Activated T-helper 17 cell treated with anti-CD3 and anti-CD28 coated beads, Interleukin-2, amount 50 U/mL, for 72 hours (primary cell): ENCODE data around the gene CAMK2B. TPM values are rescaled to one million over a fixed set of nuclear protein-coding genes. Genes with fewer than 3 reads are reported as not detected.
"Not testable (repeated sequence)": the region's sequence is repeated elsewhere in the genome, so short reads cannot be mapped to it uniquely, and the experiment has no call there.

ENCODE experiments used
- ATAC-seq: fragments of 150-1000 bp; cut with Tn5 transposase; replicated peaks from 2 replicates; pipeline ENCODE4 v1.10.0; 2021; ENCODE audit warnings: mild to moderate bottlenecking, moderate library complexity
- H3K27ac Mint-ChIP-seq: one replicate; pipeline ENCODE4 v1.8.0; 2022; ENCODE audit warnings: mixed read lengths
- H3K27me3 Mint-ChIP-seq: one replicate; pipeline ENCODE4 v1.8.0; 2022; ENCODE audit warnings: mixed read lengths
- H3K36me3 Mint-ChIP-seq: one replicate; pipeline ENCODE4 v1.8.0; 2022; ENCODE audit warnings: low read depth, mild to moderate bottlenecking, mixed read lengths
- H3K4me1 Mint-ChIP-seq: one replicate; pipeline ENCODE4 v1.8.0; 2022; ENCODE audit warnings: mixed read lengths
- H3K4me3 Mint-ChIP-seq: one replicate; pipeline ENCODE4 v1.8.0; 2022; ENCODE audit warnings: mild to moderate bottlenecking, mixed read lengths
- H3K9me3 Mint-ChIP-seq: one replicate; pipeline ENCODE4 v1.8.0; 2022; ENCODE audit warnings: mixed read lengths
- total RNA-seq, 2 donors: library from RNA; stranded (reverse); gene quantifications; one replicate each; pipeline ENCODE4 v1.2.3, GENCODE V29; 2022

CAMK2B gene
- total RNA-seq, 2 donors from 2014 or later = 1.0 to 1.7 TPM

GRCh38 chr7:44185729-44186128 lies 139.7 kb downstream of the CAMK2B start:
- Mint-ChIP-seq H3K36me3 (no peaks in the 10 kb centered on the region), H3K27me3 (no peaks in the 10 kb centered on the region)
- ATAC-seq = no peak

DNA sequence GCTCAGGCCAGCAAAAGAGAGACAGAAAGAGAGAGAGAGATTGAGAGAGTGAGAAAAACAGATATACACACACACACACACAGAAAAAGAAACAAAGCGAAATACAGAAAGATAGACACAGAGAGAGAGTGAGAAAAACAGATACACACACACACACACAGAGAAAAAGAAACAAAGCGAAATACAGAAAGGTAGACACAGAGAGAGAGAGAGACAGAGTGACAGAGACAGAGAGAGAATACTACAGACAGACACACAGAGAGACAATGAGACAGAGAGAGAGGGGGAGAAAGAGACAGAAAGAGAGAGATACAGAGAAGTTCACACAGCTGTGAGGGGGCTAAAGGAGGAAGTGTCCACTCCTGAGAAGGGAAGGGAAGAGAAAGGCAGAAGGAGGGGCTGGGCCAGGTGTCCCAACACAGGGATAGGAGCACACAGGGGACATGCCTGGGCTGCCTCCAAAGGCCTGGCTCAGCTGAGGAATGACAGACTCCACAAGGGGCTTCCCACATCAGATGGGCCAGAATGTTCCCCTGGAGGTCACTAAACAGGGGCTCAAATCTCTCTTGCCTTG lies 140.4 kb downstream of the CAMK2B start:
- ATAC-seq = no peak
- Mint-ChIP-seq H3K9me3 (no peaks in the 10 kb centered on the region), H3K27ac (no peak overlapping the region), H3K4me3 (no peak overlapping the region), H3K36me3 (no peaks in the 10 kb centered on the region), H3K4me1 (no peaks in the 10 kb centered on the region), H3K27me3 (no peaks in the 10 kb centered on the region)

More at GRCh38 chr7:44185729-44186128, 139.7 kb downstream of the CAMK2B start:
- Mint-ChIP-seq H3K27ac (no peak overlapping the region), H3K4me1 (no peaks in the 10 kb centered on the region), H3K9me3 (no peaks in the 10 kb centered on the region), H3K4me3 (no peak overlapping the region)

GRCh38 chr7:44184206-44184872 lies 141.1 kb downstream of the CAMK2B start:
- Mint-ChIP-seq H3K9me3 (no peaks in the 10 kb centered on the region), H3K4me1 (no peaks in the 10 kb centered on the region)

DNA sequence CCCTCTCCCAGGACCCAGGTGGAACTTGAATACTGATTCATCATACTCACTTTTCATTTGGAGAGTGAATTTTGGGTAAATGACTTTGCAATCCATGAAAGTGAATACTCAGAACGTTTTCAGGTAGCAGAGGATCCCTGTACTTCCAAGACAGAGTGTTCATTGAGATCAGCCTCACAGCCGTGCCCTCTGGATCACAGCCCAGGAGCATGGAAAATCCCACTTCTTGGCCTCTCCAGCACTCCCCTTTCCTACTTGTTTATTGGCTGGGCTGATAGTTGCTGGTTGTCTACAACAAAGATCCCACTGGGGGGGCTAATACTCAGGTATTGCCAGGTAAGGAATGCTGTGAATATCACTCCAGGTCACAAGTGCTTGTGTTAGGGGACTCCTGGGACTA lies 142.0 kb downstream of the CAMK2B start:
- H3K36me3 Mint-ChIP-seq = no peaks in the 10 kb centered on the region
- H3K4me1 Mint-ChIP-seq = no peaks in the 10 kb centered on the region
- no peak for ATAC-seq
- no peak overlapping the region for H3K4me3 Mint-ChIP-seq
- H3K27me3 Mint-ChIP-seq = peaks cover 3% of the 10 kb centered on the region
- H3K27ac Mint-ChIP-seq = no peak overlapping the region
- no peaks in the 10 kb centered on the region for H3K9me3 Mint-ChIP-seq

More at GRCh38 chr7:44184206-44184872, 141.1 kb downstream of the CAMK2B start:
- H3K4me3 Mint-ChIP-seq = no peak overlapping the region
- peak; percentile 38 for ATAC-seq
- no peak overlapping the region for H3K27ac Mint-ChIP-seq
- H3K36me3 Mint-ChIP-seq = no peaks in the 10 kb centered on the region
- H3K27me3 Mint-ChIP-seq = peaks cover under 1% of the 10 kb centered on the region

- ATAC-seq = no peak
- no peak overlapping the region for H3K27ac Mint-ChIP-seq
- H3K27me3 Mint-ChIP-seq = peaks cover 7% of the 10 kb centered on the region
- H3K9me3 Mint-ChIP-seq = no peaks in the 10 kb centered on the region
- no peaks in the 10 kb centered on the region for H3K36me3 Mint-ChIP-seq
- no peak overlapping the region for H3K4me3 Mint-ChIP-seq
- no peaks in the 10 kb centered on the region for H3K4me1 Mint-ChIP-seq
These were observed 142.6 kb downstream of the CAMK2B start for GRCh38 chr7:44182827-44183226.

- no peak for ATAC-seq
- Mint-ChIP-seq H3K4me1 (no peaks in the 10 kb centered on the region), H3K9me3 (no peaks in the 10 kb centered on the region), H3K27ac (no peak overlapping the region), H3K4me3 (no peak overlapping the region), H3K27me3 (peaks cover 10% of the 10 kb centered on the region), H3K36me3 (no peaks in the 10 kb centered on the region)
These were observed 144.8 kb downstream of the CAMK2B start for GRCh38 chr7:44180631-44181030.

- H3K36me3 Mint-ChIP-seq = no peaks in the 10 kb centered on the region
- no peaks in the 10 kb centered on the region for H3K9me3 Mint-ChIP-seq
- peaks cover 19% of the 10 kb centered on the region for H3K27me3 Mint-ChIP-seq
- no peaks in the 10 kb centered on the region for H3K4me1 Mint-ChIP-seq
- no peak overlapping the region for H3K27ac Mint-ChIP-seq
- no peak overlapping the region for H3K4me3 Mint-ChIP-seq
- no peak for ATAC-seq
These were observed 147.7 kb downstream of the CAMK2B start for GRCh38 chr7:44177570-44178131.

DNA sequence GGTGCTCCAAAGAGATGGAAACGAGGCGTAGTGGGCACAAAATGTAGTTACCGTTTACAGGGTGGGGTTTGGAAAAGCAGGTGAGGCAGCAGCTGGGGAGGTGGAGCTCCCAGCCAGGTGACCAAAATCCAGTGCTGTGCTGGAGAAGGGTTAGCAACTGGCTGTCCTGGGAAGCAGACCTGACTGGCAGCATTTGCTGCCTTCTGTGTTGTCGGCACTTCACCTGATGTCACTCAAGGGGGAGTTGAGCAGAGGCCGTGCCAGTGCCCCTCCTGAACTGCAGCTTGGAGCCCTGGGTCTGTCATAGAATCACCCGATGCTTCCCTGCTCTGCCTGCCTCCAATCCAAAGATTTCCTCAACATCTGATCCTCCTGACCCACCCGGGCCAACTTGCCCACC lies 148.9 kb downstream of the CAMK2B start:
- Mint-ChIP-seq H3K4me1 (no peaks in the 10 kb centered on the region), H3K27ac (no peak overlapping the region), H3K27me3 (peaks cover 19% of the 10 kb centered on the region), H3K36me3 (no peaks in the 10 kb centered on the region), H3K4me3 (no peak overlapping the region), H3K9me3 (no peaks in the 10 kb centered on the region)
- ATAC-seq = no peak

DNA sequence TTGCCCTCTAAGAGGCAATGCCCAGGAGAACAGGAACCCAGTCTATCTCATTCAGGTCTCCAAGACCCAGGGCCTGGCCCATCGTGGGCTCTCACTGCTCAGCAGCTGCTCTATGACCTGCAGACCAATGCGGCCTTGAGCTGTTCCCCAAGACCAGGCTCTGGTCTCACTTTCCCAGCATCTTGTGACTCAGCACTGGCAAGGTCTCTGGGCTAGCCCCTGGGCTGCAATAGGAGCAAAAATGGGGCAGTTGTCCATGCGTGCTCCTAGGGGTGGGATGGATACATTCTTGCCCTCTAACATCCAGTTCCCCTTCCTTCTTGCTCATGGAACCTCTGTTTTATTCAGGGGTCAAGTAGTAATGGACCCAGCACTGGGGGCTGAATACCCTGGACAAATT lies 149.7 kb downstream of the CAMK2B start:
- ATAC-seq = no peak
- H3K9me3 Mint-ChIP-seq = no peaks in the 10 kb centered on the region

DNA sequence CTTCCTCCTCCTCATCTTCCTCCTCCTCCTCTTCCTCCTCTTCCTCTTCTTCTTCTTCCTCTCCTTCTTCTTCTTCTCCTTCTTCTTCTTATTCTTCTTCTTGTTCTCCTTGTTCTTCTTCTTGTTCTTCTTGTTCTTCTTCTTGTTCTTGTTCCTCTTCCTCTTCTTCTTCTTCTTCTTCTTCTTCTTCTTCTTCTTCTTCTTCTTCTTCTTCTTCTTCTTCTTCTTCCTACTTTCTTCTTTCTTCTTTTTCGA lies 150.8 kb downstream of the CAMK2B start:
- H3K27me3 Mint-ChIP-seq = peaks cover 19% of the 10 kb centered on the region
- ATAC-seq, H3K36me3 Mint-ChIP-seq, H3K4me3 Mint-ChIP-seq, H3K4me1 Mint-ChIP-seq, H3K9me3 Mint-ChIP-seq: not testable (repeated sequence)
- H3K27ac Mint-ChIP-seq = peak overlapping the region; percentile 3

More for the DNA sequence above, 149.7 kb downstream of the CAMK2B start:
- no peak overlapping the region for H3K4me3 Mint-ChIP-seq
- H3K27me3 Mint-ChIP-seq = peaks cover 19% of the 10 kb centered on the region
- H3K36me3 Mint-ChIP-seq = no peaks in the 10 kb centered on the region
- no peak overlapping the region for H3K27ac Mint-ChIP-seq
- H3K4me1 Mint-ChIP-seq = no peaks in the 10 kb centered on the region

DNA sequence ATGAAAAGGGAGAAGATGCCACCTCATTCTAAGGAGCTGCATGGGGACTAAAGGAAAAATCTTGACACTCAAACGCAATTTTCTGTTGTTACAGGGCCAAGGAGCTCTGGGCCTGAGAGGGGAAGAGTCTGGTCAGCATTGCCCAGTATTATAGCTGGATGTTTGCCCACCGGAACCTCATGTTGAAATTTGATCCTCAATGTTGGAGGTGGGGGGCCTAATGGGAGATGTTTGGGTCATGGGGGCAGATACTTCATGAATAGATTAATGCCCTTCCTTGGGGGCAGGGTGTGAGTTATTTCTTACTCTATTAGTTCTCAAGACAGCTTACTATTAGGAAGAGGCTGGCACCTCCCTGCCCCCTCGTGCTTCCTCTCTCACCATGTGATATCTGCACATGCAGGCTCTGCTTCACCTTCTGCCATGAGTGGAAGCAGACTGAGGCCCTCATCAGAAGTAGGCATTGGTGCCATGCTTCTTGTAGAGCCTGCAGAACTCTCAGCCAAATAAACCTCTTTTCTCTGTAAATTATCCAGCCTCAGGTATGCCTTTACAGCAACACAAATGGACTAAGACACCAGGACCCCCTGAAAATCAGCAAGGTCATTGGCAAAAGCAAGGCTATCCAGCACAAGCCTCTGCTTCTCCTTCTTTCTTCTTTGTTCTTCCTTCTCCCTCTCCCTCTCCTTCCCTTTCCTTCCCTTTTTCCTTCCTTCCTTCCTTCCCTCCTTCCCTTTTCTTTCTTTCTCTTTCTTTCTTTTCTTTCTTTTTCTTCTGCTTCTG lies 151.3 kb downstream of the CAMK2B start:
- Mint-ChIP-seq H3K4me3 (no peak overlapping the region), H3K9me3 (no peaks in the 10 kb centered on the region), H3K36me3 (no peaks in the 10 kb centered on the region), H3K27me3 (peaks cover 16% of the 10 kb centered on the region), H3K4me1 (no peaks in the 10 kb centered on the region), H3K27ac (no peak overlapping the region)
- ATAC-seq = no peak

- H3K27ac Mint-ChIP-seq = no peak overlapping the region
- H3K9me3 Mint-ChIP-seq = no peaks in the 10 kb centered on the region
- H3K36me3 Mint-ChIP-seq = no peaks in the 10 kb centered on the region
- no peaks in the 10 kb centered on the region for H3K4me1 Mint-ChIP-seq
- ATAC-seq = no peak
- no peak overlapping the region for H3K4me3 Mint-ChIP-seq
- peaks cover 12% of the 10 kb centered on the region for H3K27me3 Mint-ChIP-seq
These were observed 152.5 kb downstream of the CAMK2B start for GRCh38 chr7:44172803-44173424.

- H3K27me3 Mint-ChIP-seq = peaks cover 9% of the 10 kb centered on the region
- no peaks in the 10 kb centered on the region for H3K36me3 Mint-ChIP-seq
- H3K27ac Mint-ChIP-seq = no peak overlapping the region
- no peaks in the 10 kb centered on the region for H3K9me3 Mint-ChIP-seq
- H3K4me1 Mint-ChIP-seq = no peaks in the 10 kb centered on the region
- no peak overlapping the region for H3K4me3 Mint-ChIP-seq
- no peak for ATAC-seq
These were observed 153.0 kb downstream of the CAMK2B start for GRCh38 chr7:44172352-44172751.

DNA sequence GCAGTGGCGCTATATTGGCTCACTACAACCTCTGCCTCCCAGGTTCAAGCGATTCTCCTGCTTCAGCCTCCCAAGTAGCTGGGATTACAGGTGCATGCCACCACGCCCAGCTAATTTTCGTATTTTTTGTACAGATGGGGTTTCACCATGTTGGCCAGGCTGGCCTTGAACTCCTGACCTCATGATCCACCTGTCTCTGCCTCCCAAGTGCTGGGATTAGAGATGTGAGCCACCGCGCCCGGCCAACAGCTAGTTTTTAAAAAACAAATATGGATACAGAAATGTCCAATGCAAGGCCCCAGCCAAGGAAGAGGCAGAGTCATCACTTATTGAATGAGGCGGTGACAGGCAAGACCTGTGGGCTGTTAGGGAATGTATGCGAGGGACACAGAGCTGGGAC lies 153.5 kb downstream of the CAMK2B start:
- not testable (repeated sequence) for H3K9me3 Mint-ChIP-seq, H3K27me3 Mint-ChIP-seq, H3K36me3 Mint-ChIP-seq

More for the DNA sequence above, 153.5 kb downstream of the CAMK2B start:
- ATAC-seq, H3K4me1 Mint-ChIP-seq, H3K27ac Mint-ChIP-seq, H3K4me3 Mint-ChIP-seq: not testable (repeated sequence)
